ENCODE results near the gene STPG3.

Gene STPG3

GRCh38 chr9:137299203-137299565 lies 48.1 kb downstream of the STPG3 start:
- in situ Hi-C loops (cut with HindIII; ENCODE audit: low sequenced_read_pairs), result no loop called here

- in situ Hi-C loops (cut with HindIII; ENCODE audit: low sequenced_read_pairs), result no loop called here
Observed at GRCh38 chr9:137299938-137300337, 48.9 kb downstream of the STPG3 start.

- in situ Hi-C loops (cut with HindIII; ENCODE audit: low sequenced_read_pairs), result no loop called here
Observed at GRCh38 chr9:137300567-137301080, 49.5 kb downstream of the STPG3 start.

- in situ Hi-C loops (cut with HindIII; ENCODE audit: low sequenced_read_pairs), result no loop called here
Observed at GRCh38 chr9:137301081-137301947, 50.2 kb downstream of the STPG3 start.

GRCh38 chr9:137302118-137302448 lies 51.0 kb downstream of the STPG3 start, which contains the start of gene NRARP:
Gene NRARP, minus strand, starts transcription at chr9:137302271. Its CDS starts 343 bp downstream, at chr9:137301928.
- in situ Hi-C loops (cut with HindIII; ENCODE audit: low sequenced_read_pairs), result no loop called here

GRCh38 chr9:137302449-137303150 lies 51.5 kb downstream of the STPG3 start:
- in situ Hi-C loops (cut with HindIII; ENCODE audit: low sequenced_read_pairs), result no loop called here

Data from endothelial cell of hepatic sinusoid (primary cell).